GM21786 (cell line): Measurements from ENCODE around the gene RASGRP1.

Experiments used
- ATAC-seq: cut with Tn5 transposase; IDR thresholded peaks from one replicate; pipeline ENCODE4 v1.9.1; 2021; ENCODE audit not compliant: unreplicated experiment

Gene RASGRP1

DNA sequence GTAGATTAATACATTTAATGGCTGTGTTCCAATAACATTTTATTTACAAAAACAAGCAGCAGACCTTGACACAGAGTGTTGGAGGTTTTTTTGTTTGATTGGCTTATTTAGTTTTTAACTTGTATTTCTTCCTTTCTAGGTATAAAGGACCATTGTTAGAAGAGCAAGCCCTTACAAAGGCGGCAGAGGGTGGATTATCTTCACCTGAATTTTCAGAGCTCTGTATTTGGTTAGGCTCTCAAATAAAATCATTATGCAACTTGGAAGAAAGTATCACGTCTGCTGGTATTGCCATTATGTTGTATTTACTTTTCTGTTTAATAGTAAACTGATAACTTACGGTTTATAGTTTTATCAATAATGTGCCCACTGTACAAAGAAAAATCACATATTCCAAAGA, 100.7 kb downstream of the RASGRP1 start:
- ATAC-seq = no peak

DNA sequence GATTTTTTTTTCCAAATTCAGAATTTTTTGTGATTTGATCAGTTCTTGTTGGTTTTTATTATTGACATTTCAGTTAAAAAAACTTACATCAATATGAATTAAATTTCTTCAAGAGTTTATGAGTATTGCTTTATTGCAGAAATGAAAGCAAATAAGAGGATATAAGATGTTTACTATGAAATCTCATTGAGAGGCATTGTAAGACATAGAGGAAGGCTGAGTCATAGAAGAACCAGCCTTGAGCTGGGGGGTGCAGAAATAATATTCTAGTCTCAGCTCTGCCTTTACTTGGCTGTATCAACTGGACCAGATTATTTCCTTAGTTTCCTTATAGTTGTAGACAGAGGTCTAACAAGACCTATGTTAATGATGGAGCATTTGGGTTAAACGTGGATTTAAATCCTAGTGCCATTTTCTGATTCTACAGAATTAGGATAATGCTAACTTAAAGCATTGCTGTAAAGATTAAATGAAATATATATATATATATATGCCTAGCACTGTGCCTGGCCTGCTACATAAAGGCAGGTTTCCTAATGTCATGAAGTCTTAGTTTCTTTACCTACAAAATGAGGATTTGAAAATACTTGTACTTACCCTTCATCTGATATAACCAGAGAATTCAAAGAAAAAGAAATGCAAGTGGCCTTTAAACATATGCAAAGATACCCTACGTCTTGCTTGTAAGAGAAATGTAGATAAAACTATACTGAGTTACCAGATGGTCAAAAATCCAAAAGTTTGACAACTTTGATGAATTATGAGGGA, 103.4 kb downstream of the RASGRP1 start:
- peak; percentile 93 for ATAC-seq

- peak; percentile 16 for ATAC-seq
Observed at GRCh38 chr15:38460543-38460942, 104.1 kb downstream of the RASGRP1 start.

- ATAC-seq = no peak
Observed at GRCh38 chr15:38459480-38459879, 105.1 kb downstream of the RASGRP1 start.

DNA sequence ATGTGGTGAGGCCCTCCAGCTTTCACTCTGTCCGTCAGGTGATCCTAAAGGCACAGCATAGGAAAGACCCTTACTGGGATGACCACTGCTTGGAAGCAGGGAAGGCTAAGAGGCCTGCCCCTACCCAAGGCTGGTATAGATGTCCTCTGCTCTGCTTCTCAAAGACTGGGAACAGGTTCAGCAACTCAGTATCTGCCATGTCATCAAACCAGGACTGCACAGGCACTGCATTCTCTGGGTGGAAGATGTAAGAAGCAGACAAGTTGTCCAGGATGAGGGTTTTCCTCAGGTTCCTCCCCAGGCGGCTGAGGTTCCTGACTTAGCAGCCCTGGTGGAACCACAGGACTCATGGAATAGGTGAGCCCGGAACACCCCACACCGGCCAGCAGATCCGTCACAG, 106.0 kb downstream of the RASGRP1 start:
- no peak for ATAC-seq

DNA sequence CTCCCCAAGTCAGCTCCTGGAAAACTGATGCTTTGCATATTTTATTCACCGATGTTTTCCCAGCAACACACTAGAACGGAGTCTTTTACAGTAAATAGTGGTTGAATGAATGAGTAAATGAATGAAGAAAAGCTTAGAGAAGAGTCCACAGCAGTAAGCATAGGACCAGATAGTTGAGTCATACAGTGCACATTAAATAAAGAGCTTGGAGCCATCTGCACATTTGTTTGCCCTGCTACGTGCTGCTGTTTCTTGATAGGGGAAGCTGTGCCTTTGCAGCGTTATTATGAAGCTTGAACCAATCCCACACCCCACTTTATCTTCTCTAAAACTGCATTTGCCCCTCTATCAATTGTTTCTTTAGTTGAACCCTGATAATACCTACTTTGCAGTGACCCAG, 109.5 kb downstream of the RASGRP1 start:
- ATAC-seq = no peak

- no peak for ATAC-seq
Observed at GRCh38 chr15:38454696-38455090, 109.9 kb downstream of the RASGRP1 start.

DNA sequence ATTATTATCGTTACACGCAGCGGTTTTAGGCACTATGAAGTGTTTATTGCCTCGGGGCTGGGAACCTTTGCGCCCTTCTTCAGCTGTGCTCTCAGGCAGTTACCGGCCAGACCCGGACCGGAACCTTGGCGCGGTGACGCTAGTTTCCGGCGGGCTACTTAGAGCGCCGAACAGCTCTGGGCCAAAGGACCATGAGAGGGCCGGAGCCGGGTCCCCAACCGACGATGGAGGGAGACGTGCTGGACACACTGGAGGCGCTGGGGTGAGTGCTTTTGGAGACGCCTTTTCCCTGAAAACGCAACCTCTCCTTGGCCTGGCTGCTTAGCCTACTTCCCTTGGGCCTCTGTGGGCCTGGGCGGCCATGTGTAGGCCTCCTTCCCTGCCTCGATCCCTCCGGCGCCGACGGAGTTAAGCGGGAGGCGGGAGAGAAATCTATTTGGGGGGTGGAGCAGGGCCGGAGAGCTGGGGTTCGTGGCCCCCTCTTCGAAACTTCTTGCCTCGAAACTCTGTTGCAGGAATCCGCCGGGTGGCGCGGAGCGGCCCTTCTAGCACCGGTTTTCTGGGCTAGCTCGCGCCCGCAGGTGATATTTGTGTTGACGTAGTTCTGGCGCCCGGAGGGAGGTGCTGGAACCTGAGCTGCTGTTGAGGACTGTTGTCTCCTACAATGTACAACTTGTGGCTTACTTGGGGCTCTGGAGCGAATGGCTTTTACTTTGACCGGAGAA, 110.5 kb downstream of the RASGRP1 start, which contains the start of gene FAM98B:
FAM98B (plus strand) TSS at position 157 of the 725 bp plus-strand sequence; CDS start at position 192, 35 bp downstream.
- ATAC-seq = peak; percentile 86

GRCh38 chr15:38441130-38441519, 123.5 kb downstream of the RASGRP1 start:
- ATAC-seq = peak; percentile 14

- peak; percentile 69 for ATAC-seq
Observed at GRCh38 chr15:38440353-38441129, 124.1 kb downstream of the RASGRP1 start.
